A375 (cell line): Measurements from ENCODE around the gene TIMM10B. TPM values are rescaled to one million over a fixed set of nuclear protein-coding genes. Genes with fewer than 3 reads are reported as not detected.

Experiments used
- total RNA-seq: library from RNA; depleted of rRNA; stranded (reverse); fragments of >200 nt; shearing (Covaris generic); gene quantifications from 2 replicates; pipeline ENCODE4 v1.2.3, GENCODE V29; 2014; rRNA removed

Gene TIMM10B, protein sequence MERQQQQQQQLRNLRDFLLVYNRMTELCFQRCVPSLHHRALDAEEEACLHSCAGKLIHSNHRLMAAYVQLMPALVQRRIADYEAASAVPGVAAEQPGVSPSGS
- total RNA-seq: 24.4 and 34.9 TPM in 2 replicates

DNA sequence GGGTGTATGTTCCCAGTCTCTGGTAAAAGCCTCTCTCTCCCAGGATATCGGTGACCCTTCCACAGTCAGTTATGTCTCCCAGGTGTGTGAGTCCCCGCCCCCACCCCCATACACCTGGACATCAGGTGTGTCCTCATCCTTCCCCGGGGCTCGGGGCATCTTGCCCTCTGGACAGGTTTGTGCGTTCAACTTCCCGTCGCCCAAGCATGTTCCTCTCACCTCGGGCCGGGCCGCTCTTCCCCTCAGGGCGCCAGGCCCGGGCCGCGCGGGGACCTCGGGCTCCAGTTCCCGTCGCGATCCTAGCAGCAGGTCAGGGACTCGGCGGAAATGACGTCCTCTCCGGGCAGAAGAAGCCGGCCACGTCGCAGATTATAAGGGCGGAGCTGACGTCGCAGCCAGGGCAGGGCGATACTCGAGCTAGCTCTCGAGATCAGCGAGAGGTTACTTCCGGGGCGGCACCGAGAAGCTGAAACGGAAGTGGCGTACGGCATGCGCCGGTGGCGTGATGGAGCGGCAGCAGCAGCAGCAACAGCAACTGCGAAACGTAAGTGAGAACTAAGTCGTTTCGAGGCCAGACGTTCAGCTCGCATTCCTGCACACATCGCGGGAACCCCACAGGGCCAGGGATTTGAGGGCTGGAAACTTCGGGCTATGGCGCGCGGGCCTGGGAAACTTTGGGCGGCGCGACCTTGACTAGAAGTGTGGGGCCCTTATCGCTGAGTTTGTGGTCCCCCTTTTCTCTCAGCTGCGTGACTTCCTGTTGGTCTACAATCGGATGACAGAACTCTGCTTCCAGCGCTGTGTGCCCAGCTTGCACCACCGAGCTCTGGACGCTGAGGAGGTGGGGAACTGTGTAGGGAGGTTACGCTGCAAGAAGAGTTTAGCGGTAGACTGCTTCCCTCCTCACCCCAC lies at the start of gene TIMM10B, which contains the start of gene ARFIP2:
Gene TIMM10B (plus strand): TSS at position 490 of the 912 bp plus-strand sequence. CDS start 16 bp downstream, at position 506.
Gene ARFIP2 (minus strand): TSS at position 320 of the 912 bp plus-strand sequence. CDS start 910 bp downstream, outside the sequence.

DNA sequence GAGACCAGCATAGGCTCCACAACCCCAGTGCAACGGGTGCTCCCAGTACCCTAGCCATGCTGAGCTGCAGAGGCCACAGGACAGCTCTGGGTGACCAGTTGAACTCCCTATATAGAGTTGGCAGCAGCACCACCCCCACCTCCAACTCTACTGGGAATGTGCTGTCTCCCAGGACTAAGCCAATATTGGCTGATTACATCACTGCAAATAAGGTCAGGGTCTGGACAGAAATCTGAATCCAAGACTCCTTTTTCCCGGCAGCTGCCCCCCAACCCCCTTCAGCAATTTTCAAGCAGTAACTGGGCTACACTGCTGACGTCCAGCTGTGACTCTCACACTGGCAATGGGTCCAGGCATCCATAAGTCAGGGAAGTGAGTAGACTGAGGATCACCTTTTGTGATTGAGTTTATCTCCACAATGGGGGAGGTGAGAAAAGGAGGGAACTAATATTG lies 40.4 kb upstream of the TIMM10B start, which contains the start of gene HPX:
Gene HPX (minus strand): TSS at position 82 of the 453 bp plus-strand sequence. CDS start 24 bp downstream, at position 58.

DNA sequence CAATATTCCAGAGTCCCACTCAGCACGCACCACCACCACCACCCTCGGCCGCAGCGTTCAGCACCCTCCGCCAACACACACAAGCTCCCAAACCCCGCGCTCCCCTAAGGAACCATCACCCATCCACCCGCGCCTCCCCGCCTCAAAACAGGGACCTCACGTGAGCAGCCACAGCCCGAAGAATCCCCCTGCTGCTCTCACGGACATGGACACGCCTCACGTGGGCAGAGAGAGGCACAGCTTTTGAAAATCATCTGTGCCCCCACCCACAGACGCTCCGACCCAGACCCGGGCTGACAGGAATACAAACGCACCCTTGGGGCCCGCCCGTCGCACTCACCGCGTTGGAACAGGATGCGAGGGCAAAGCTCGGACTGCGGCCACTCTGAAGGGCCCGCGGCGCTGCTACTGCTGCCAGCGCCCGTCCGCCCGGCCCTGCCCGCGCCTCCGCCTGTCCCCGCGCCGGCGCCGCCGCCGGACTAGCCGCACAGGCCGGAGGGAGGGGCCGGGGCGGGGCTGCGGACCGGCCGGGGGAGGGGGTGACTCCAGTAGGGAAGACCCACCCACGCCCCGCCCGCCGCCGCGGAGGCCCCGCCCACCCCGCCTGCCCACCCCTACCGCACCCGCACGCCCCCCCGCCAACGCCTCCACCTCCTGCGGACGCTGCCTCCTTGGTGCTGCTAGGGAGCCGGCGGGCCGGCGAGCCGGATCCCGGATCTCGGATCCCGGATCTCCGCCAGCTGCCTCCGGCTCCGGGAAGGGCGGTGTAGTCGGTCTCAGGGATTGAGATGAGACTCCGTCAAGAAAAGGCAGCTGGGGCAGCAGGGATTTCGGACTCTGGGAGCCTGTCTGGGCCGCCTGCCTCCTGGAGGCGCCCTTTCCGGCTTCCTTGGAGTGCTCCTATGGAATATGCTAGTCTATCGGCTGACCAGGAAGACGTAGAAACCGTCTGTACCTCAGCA lies 7.6 kb upstream of the TIMM10B start, which contains the start of gene TRIM3:
Gene TRIM3 (minus strand): TSS at position 491 of the 962 bp plus-strand sequence. CDS start 8,246 bp downstream, outside the sequence.

DNA sequence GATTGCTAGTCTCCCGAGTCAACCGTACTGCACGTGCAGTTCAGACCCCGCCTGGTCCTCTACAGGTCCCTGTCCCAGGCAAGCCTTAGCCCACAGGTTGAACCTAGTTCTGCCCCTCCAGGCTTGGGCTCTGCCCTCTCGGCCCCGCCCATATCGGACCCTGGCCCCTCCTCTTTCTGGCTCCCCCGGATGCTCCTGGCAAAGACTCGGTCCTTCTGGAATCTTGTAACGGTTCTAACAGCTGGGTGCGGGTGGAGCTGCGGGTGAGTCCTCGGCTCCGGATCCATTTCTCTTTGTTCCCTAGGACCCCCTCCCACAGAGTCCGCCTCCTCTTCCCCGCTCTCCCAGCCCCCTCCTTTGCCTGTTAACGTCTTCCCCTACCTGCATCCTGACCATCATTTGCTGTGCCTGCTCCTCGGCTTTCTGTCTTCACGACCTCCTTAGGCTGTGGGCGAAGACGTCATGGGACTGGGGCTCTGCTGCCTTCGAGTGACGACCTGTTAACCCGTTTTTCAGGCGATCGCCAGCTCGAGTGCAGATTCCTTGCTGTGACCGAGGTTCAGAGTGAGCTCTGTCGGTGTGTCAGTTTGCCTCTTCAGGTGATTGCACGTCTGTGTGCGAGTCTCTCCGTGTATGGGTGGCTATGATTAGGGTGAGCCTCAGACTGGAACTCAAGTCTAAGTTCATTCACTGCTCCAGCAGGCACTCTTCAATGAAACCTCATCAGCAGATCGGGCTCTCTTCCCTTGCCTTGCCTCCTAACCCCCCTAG lies 16.0 kb downstream of the TIMM10B start, which contains the start of gene DNHD1:
Gene DNHD1 (plus strand): TSS at position 212 of the 771 bp plus-strand sequence. CDS start 936 bp downstream, outside the sequence.

Other genes with a start within 250 kb of the TIMM10B start
- 11.0 and 25.3 TPM in 2 replicates for gene FHIP1B, start 246.9 kb upstream of the TIMM10B start, total RNA-seq
- not detected in 2 replicates for gene CNGA4, start 242.4 kb upstream of the TIMM10B start, total RNA-seq
- not detected in 2 replicates for gene CCKBR, start 221.7 kb upstream of the TIMM10B start, total RNA-seq
- gene CAVIN3, start 161.0 kb upstream of the TIMM10B start, total RNA-seq: 237 and 269 TPM in 2 replicates
- 10.2 and 10.3 TPM in 2 replicates for gene SMPD1, start 91.0 kb upstream of the TIMM10B start, total RNA-seq
- 20.5 and 23.3 TPM in 2 replicates for gene APBB1, start 62.4 kb upstream of the TIMM10B start, total RNA-seq
- gene HPX, start 40.5 kb upstream of the TIMM10B start, total RNA-seq: 0.45 and 0.53 TPM in 2 replicates
- gene TRIM3, start 7.6 kb upstream of the TIMM10B start, total RNA-seq: 12.4 TPM in 2 replicates
- gene ARFIP2, start 170 bp upstream of the TIMM10B start, total RNA-seq: 72.9 and 85.0 TPM in 2 replicates
- 12.2 and 12.9 TPM in 2 replicates for gene DNHD1, start 15.8 kb downstream of the TIMM10B start, total RNA-seq
- 14.3 and 18.4 TPM in 2 replicates for gene RRP8, start 122.1 kb downstream of the TIMM10B start, total RNA-seq
- 64.3 and 66.9 TPM in 2 replicates for gene ILK, start 122.3 kb downstream of the TIMM10B start, total RNA-seq
- gene TAF10, start 130.7 kb downstream of the TIMM10B start, total RNA-seq: 126 and 155 TPM in 2 replicates
- 11.5 and 14.2 TPM in 2 replicates for gene TPP1, start 137.9 kb downstream of the TIMM10B start, total RNA-seq
- 0.90 and 1.1 TPM in 2 replicates for gene DCHS1, start 174.3 kb downstream of the TIMM10B start, total RNA-seq
- gene MRPL17, start 201.8 kb downstream of the TIMM10B start, total RNA-seq: 74.3 and 78.2 TPM in 2 replicates